CD4-positive, alpha-beta T cell treated with Interferon gamma for 1 hour (primary cell): ENCODE measurements around the gene HCN2.

ENCODE experiments used
- DNase-seq: peaks from one replicate; pipeline ENCODE4 v3.0.0-alpha.2; 2020

Gene HCN2

DNA sequence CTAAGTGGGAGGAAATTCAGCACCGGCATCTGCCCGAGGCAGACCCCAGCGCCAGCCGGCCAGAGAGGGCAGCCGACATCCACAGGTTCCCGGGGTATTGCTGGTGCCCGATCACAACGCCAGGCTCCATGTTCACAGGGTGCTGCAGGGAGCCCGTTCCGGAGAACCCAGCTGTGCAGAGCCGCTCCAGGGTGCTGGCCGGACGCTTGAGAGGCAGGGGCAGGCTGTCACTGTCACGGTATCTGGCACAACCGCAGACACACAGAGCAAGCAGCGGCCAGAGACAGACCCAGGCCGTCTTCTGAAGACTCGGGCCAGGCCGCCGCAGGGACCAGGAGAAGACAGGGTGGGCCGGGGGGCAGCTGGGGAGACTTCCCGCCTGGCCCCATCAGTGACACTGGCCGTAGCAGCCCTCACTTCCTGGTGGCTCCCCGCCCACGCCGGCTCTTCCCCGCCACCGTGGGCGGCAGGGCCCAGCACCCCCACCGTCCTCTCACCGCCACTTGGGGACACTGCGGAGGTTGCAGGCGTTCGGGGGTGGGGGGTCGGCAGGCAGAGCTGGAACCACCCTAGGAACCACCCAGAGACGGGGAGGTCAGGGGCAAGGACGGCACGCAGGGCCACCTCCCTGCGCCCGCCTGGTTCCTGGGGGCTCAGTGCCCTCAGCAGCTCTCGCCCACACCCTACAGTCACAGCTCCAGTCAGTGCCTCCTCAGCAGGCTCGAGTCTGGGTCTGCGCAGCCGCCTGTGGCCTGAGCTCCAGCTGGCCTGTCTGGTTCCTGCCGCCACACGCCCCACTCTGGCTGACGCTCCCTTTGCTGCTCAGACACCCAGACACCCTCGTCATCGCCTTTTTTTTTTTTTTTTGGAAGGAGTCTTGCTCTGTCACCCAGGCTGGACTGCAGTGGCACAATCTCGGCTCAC, 69.5 kb downstream of the HCN2 start:
- peak; percentile 77 for DNase-seq

GRCh38 chr19:660793-661426, 71.2 kb downstream of the HCN2 start:
- DNase-seq = no peak

DNA sequence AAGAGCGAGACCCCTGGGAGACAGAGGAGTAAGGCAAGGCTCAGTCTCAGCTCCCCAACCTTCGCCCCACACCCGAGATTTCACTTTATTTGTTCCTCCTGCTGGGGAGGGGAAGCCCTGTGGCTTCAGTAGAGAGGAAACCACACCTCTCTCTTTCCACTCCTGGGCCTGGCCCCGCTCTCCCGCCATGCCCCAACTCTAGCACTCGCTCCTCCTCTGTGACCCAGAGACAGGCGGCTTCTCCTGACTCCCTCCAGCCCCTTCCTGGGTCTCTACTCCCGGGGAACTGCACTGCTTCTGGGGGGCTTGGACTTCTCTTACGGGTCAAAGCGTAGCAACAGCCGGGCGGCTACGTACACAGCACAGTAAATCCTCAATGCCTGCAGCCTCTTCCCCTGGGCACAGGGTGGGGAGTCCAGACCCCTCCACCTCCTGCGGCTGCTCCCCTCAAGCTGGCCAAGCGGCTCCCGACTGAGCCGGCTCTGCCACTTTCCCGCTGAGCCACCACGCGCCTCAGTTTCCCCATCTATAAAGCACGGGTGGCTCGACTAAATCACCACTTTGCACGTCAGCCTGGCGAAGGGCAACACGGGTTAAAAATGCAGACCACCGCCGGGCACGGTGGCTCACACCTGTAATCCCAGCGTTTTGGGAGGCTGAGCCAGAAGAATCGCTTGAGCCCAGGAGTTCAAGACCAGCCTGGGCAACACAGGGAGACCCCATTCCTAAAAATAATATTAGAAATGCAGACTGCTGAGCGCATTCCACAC, 71.9 kb downstream of the HCN2 start:
- peak; percentile 72 for DNase-seq

DNA sequence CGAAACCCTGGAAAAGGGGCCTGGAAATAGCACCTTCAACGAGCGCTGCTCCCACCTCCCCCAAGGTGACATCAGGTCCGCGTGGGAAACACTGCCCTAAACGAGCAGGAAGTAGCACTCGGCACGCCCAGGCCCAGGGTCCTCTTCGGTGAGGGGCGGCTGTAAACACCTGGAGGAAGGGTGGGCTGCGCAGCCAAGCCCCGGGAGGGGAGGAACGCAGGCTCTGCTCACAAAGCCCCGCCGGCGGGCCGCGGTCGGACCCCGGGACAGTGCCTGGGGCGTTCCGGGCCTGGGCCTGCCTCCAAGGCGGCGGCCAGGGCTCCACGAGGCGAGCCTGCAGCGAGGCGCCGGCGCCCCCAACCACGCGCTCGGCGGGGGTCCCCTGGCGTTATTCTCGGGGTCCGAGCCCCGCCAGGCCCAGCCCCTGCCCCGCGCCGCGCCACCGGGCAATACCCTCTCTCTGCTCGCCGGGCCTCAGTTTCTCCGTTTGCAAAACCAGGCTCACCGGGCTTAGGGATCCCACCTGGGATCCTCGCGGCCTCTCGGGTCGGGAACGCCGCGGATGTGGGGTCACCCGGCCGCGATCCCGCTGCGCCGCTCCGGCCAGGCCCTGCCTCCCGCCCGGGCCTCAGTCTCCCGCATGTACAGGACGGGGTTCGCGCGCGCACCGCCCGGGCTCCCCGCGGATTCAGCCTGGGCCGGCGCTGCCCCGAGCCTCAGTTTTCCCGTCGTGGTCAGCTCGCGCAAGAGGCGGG, 72.7 kb downstream of the HCN2 start:
- peak; percentile 61 for DNase-seq

- DNase-seq = peak; percentile 91
These were observed 73.4 kb downstream of the HCN2 start, which contains the start of gene RNF126 for GRCh38 chr19:662962-663681. Gene RNF126, minus strand, starts transcription at chr19:663214. Its CDS starts 93 bp downstream, at chr19:663121.

DNA sequence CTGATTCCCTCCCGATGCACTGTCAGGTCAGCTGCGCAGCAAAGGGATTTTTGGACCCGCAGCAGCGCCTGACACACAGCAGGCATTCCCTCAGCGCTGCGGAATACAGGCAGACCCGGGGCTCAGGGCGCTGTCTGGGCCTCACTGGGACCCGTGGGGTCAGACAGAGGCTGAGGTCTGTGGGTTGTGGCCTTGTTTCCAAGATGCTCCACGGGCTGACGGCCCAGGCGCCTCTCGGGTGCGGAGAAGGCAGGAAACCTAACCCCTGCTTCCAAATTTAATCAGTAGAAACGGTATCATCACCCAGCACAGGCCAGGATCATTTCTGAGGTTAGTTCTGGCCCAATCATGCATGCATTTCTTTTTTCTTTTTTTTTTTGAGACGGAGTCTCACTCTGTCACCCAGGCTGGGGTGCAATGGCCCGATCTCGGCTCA, 74.0 kb downstream of the HCN2 start:
- no peak for DNase-seq

GRCh38 chr19:664913-665443, 75.3 kb downstream of the HCN2 start:
- peak; percentile 80 for DNase-seq
